ENCODE measurements around the gene PNKP. TPM values are rescaled to one million over a fixed set of nuclear protein-coding genes. Genes with fewer than 3 reads are reported as not detected.

The PNKP gene
- total and polyA plus RNA-seq, 2 of the 8 experiments (the other 6 are each of a cell fraction or from before 2014, with no cell fraction given), result 45.8 to 105 TPM

- peak; percentile 41 for TF ChIP-seq TAF7 (optimal IDR thresholded peaks at IDR 0.05; ENCODE audit: borderline replicate concordance, low read depth, low read length)
- TF ChIP-seq SP1 (IDR thresholded peaks at IDR 0.05; ENCODE audit: low read depth, low read length), result 0 out of 2 replicates have a peak, but pooled peaks have one; percentile 29
- TF ChIP-seq CREB1 (IDR thresholded peaks at IDR 0.05), result 0 out of 2 replicates have a peak, but pooled peaks have one; percentile 20
- TF ChIP-seq, protein P1, sequence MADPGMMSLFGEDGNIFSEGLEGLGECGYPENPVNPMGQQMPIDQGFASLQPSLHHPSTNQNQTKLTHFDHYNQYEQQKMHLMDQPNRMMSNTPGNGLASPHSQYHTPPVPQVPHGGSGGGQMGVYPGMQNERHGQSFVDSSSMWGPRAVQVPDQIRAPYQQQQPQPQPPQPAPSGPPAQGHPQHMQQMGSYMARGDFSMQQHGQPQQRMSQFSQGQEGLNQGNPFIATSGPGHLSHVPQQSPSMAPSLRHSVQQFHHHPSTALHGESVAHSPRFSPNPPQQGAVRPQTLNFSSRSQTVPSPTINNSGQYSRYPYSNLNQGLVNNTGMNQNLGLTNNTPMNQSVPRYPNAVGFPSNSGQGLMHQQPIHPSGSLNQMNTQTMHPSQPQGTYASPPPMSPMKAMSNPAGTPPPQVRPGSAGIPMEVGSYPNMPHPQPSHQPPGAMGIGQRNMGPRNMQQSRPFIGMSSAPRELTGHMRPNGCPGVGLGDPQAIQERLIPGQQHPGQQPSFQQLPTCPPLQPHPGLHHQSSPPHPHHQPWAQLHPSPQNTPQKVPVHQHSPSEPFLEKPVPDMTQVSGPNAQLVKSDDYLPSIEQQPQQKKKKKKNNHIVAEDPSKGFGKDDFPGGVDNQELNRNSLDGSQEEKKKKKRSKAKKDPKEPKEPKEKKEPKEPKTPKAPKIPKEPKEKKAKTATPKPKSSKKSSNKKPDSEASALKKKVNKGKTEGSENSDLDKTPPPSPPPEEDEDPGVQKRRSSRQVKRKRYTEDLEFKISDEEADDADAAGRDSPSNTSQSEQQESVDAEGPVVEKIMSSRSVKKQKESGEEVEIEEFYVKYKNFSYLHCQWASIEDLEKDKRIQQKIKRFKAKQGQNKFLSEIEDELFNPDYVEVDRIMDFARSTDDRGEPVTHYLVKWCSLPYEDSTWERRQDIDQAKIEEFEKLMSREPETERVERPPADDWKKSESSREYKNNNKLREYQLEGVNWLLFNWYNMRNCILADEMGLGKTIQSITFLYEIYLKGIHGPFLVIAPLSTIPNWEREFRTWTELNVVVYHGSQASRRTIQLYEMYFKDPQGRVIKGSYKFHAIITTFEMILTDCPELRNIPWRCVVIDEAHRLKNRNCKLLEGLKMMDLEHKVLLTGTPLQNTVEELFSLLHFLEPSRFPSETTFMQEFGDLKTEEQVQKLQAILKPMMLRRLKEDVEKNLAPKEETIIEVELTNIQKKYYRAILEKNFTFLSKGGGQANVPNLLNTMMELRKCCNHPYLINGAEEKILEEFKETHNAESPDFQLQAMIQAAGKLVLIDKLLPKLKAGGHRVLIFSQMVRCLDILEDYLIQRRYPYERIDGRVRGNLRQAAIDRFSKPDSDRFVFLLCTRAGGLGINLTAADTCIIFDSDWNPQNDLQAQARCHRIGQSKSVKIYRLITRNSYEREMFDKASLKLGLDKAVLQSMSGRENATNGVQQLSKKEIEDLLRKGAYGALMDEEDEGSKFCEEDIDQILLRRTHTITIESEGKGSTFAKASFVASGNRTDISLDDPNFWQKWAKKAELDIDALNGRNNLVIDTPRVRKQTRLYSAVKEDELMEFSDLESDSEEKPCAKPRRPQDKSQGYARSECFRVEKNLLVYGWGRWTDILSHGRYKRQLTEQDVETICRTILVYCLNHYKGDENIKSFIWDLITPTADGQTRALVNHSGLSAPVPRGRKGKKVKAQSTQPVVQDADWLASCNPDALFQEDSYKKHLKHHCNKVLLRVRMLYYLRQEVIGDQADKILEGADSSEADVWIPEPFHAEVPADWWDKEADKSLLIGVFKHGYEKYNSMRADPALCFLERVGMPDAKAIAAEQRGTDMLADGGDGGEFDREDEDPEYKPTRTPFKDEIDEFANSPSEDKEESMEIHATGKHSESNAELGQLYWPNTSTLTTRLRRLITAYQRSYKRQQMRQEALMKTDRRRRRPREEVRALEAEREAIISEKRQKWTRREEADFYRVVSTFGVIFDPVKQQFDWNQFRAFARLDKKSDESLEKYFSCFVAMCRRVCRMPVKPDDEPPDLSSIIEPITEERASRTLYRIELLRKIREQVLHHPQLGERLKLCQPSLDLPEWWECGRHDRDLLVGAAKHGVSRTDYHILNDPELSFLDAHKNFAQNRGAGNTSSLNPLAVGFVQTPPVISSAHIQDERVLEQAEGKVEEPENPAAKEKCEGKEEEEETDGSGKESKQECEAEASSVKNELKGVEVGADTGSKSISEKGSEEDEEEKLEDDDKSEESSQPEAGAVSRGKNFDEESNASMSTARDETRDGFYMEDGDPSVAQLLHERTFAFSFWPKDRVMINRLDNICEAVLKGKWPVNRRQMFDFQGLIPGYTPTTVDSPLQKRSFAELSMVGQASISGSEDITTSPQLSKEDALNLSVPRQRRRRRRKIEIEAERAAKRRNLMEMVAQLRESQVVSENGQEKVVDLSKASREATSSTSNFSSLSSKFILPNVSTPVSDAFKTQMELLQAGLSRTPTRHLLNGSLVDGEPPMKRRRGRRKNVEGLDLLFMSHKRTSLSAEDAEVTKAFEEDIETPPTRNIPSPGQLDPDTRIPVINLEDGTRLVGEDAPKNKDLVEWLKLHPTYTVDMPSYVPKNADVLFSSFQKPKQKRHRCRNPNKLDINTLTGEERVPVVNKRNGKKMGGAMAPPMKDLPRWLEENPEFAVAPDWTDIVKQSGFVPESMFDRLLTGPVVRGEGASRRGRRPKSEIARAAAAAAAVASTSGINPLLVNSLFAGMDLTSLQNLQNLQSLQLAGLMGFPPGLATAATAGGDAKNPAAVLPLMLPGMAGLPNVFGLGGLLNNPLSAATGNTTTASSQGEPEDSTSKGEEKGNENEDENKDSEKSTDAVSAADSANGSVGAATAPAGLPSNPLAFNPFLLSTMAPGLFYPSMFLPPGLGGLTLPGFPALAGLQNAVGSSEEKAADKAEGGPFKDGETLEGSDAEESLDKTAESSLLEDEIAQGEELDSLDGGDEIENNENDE (IDR thresholded peaks at IDR 0.05; ENCODE audit: insufficient replicate concordance, low read length), result no peak
- TF ChIP-seq KDM1A (IDR thresholded peaks at IDR 0.05; ENCODE audit: borderline replicate concordance, low read length), result peak; percentile 96
- no peak for TF ChIP-seq SUZ12 (IDR thresholded peaks at IDR 0.05; ENCODE audit: low read length)
- TF ChIP-seq RAD21 (IDR thresholded peaks at IDR 0.05 in 1 of 2, conservative IDR thresholded peaks at IDR 0.05 in 1 of 2; ENCODE audit: low read depth in 2 of 2, low read length in 2 of 2), result peak; percentile 19 to 49; a peak in 3 of 4 replicates
Measured at GRCh38 chr19:49862391-49863253, 4.8 kb downstream of the PNKP start (continued).

Measured in H1 (cell line).